CD14-positive monocyte (primary cell): ENCODE measurements around the gene HIGD2B. TPM values are rescaled to one million over a fixed set of nuclear protein-coding genes. Genes with fewer than 3 reads are reported as not detected.

ENCODE experiments used
- DNase-seq, 3 donors: peaks; one replicate each; pipeline ENCODE4 v3.0.0-alpha.2; 2011 to 2022
- H2AFZ ChIP-seq: 2 replicates; pipeline ENCODE4 v1.6.0; 2012; ENCODE audit warnings: mild to moderate bottlenecking, low read depth, low read length, inconsistent platforms; ENCODE audit not compliant: insufficient read depth, poor library complexity, severe bottlenecking
- H3K27ac ChIP-seq, 2 donors: 1 replicate in 1 of 2; 2 replicates in 1 of 2; pipeline ENCODE4 v1.5.1; 2012 to 2013; ENCODE audit warnings: low read length in 2 of 2, control low read depth in 1 of 2, inconsistent platforms in 1 of 2, low read depth in 1 of 2, mild to moderate bottlenecking in 1 of 2
- H3K27me3 ChIP-seq, 2 donors: one replicate each; pipeline versions ENCODE4 v1.6.0 to v1.6.1; 2011 to 2013; ENCODE audit warnings: low read length in 2 of 2; ENCODE audit not compliant: control insufficient read depth in 2 of 2, insufficient read depth in 2 of 2
- H3K36me3 ChIP-seq, 2 donors: replicated peaks in 1 of 2; 1 replicate in 1 of 2; 2 replicates in 1 of 2; pipeline versions ENCODE4 v1.5.1 to v1.6.1; 2012 to 2013; ENCODE audit warnings: low read length in 2 of 2, control low read depth in 1 of 2, inconsistent platforms in 1 of 2, mild to moderate bottlenecking in 1 of 2; ENCODE audit not compliant: insufficient read depth in 2 of 2, control insufficient read depth in 1 of 2
- H3K4me1 ChIP-seq, 2 donors: 1 replicate in 1 of 2; 2 replicates in 1 of 2; pipeline versions ENCODE4 v1.5.1 to v1.6.1; 2012 to 2013; ENCODE audit warnings: low read length in 2 of 2, control low read depth in 1 of 2, inconsistent platforms in 1 of 2, mild to moderate bottlenecking in 1 of 2, moderate library complexity in 1 of 2; ENCODE audit not compliant: insufficient read depth in 2 of 2, control insufficient read depth in 1 of 2
- H3K4me2 ChIP-seq: replicated peaks from 2 replicates; pipeline ENCODE3; 2012; ENCODE audit warnings: low read length, moderate library complexity, mild to moderate bottlenecking; ENCODE audit not compliant: poor library complexity, severe bottlenecking; ENCODE audit errors: extremely low read depth
- H3K4me3 ChIP-seq, 3 experiments: fragments of 200-600 bp in 1 of 3; sonication (generic) in 1 of 3; replicated peaks in 1 of 3; 1 replicate in 2 of 3; 2 replicates in 1 of 3; pipeline ENCODE4 v1.5.1; 2011 to 2013; ENCODE audit warnings: low read length in 3 of 3, mild to moderate bottlenecking in 3 of 3, control low read depth in 2 of 3, low read depth in 2 of 3, inconsistent platforms in 1 of 3, moderate library complexity in 1 of 3
- H3K79me2 ChIP-seq: 2 replicates; pipeline ENCODE4 v1.6.0; 2012; ENCODE audit warnings: mild to moderate bottlenecking, control low read depth, inconsistent platforms, low read length, moderate library complexity; ENCODE audit not compliant: insufficient read depth
- H3K9ac ChIP-seq: 2 replicates; pipeline ENCODE4 v1.6.0; 2017; ENCODE audit warnings: low read length, mild to moderate bottlenecking; ENCODE audit not compliant: insufficient read depth, poor library complexity, severe bottlenecking
- H3K9me3 ChIP-seq, 2 donors: replicated peaks in 1 of 2; 1 replicate in 1 of 2; 2 replicates in 1 of 2; pipeline versions ENCODE4 v1.5.1 to v1.6.1; 2012 to 2013; ENCODE audit warnings: low read length in 2 of 2, control low read depth in 1 of 2; ENCODE audit not compliant: control insufficient read depth in 1 of 2, insufficient read depth in 1 of 2
- H4K20me1 ChIP-seq: 2 replicates; pipeline ENCODE4 v1.6.0; 2012; ENCODE audit warnings: mild to moderate bottlenecking, low read length, control low read depth, moderate library complexity; ENCODE audit not compliant: insufficient read depth
- H3K27ac Mint-ChIP-seq, 7 donors: one replicate each; pipeline ENCODE4 v1.8.0; 2020; ENCODE audit warnings: mild to moderate bottlenecking in 7 of 7, mixed read lengths in 7 of 7, moderate library complexity in 6 of 7, inconsistent platforms in 2 of 7
- H3K27me3 Mint-ChIP-seq, 3 donors: one replicate each; pipeline ENCODE4 v1.8.0; 2021 to 2022; ENCODE audit warnings: low read depth in 3 of 3, mild to moderate bottlenecking in 3 of 3, mixed read lengths in 3 of 3, moderate library complexity in 3 of 3, inconsistent platforms in 1 of 3
- H3K36me3 Mint-ChIP-seq, 2 donors: one replicate each; pipeline ENCODE4 v1.8.0; 2020; ENCODE audit warnings: mixed read lengths in 2 of 2, inconsistent platforms in 1 of 2, mild to moderate bottlenecking in 1 of 2
- H3K4me1 Mint-ChIP-seq: one replicate; pipeline ENCODE4 v1.8.0; 2020; ENCODE audit warnings: mild to moderate bottlenecking, mixed read lengths
- H3K4me3 Mint-ChIP-seq, 2 donors: one replicate each; pipeline ENCODE4 v1.8.0; 2020; ENCODE audit warnings: mild to moderate bottlenecking in 2 of 2, mixed read lengths in 2 of 2, moderate library complexity in 1 of 2
- H3K9me3 Mint-ChIP-seq, 7 donors: one replicate each; pipeline ENCODE4 v1.8.0; 2020 to 2022; ENCODE audit warnings: mixed read lengths in 7 of 7, mild to moderate bottlenecking in 6 of 7, moderate library complexity in 6 of 7, inconsistent platforms in 2 of 7
- CTCF ChIP-seq: fragments of 200-600 bp; IDR thresholded peaks from one replicate; pipeline ENCODE4 v1.8.0; 2022; ENCODE audit warnings: antibody characterized with exemption, mild to moderate bottlenecking
- WGBS: methylation state at CpG from one replicate; pipeline ENCODE4 v1.1.5; 2013; ENCODE audit warnings: missing lambda C conversion rate; ENCODE audit not compliant: insufficient coverage; 5-methylcytosine and 5-hydroxymethylcytosine counted together
- intact Hi-C, 2 donors: fragments of 100-400 bp; cut with micrococcal nuclease; formaldehyde crosslinking; loops; one replicate each; pipeline versions ENCODE4 v1.15.0 to v1.15.1; 2023
- polyA plus RNA-seq, 3 donors: library from polyadenylated mRNA; depleted of rRNA in 1 of 3; unstranded in 2 of 3; stranded (reverse) in 1 of 3; fragments of 300-500 nt in 2 of 3; fragments of >200 nt in 1 of 3; fragmentation: Illumina TruSeq in 2 of 3; gene quantifications; 1 replicate in 2 of 3; 2 replicates in 1 of 3; pipeline ENCODE4 v1.2.3, GENCODE V29; 2012 to 2021

HIGD2B gene
- polyA plus RNA-seq, 3 donors, result not detected

- no peaks in the 10 kb centered on the region for H3K27me3 Mint-ChIP-seq
- no peaks in the 10 kb centered on the region for H3K27me3 ChIP-seq
- H3K4me3 ChIP-seq, result no peak overlapping the region
- H3K79me2 ChIP-seq, result no peaks in the 10 kb centered on the region
- no peak overlapping the region for H2AFZ ChIP-seq
- H3K4me2 ChIP-seq, result no peak overlapping the region
- no peak overlapping the region for H3K27ac ChIP-seq
- H3K4me1 Mint-ChIP-seq, result peaks cover 2% of the 10 kb centered on the region
- no peaks in the 10 kb centered on the region for H4K20me1 ChIP-seq
- no peaks in the 10 kb centered on the region for H3K4me1 ChIP-seq
- H3K9ac ChIP-seq, result no peak overlapping the region
- H3K27ac Mint-ChIP-seq, result no peak overlapping the region
- no peaks in the 10 kb centered on the region for H3K9me3 ChIP-seq
- 100% methylated on average over 1 of the region's 2 CpGs for WGBS
- no peak overlapping the region for H3K4me3 Mint-ChIP-seq
- H3K36me3 ChIP-seq, result peaks cover 28 to 35% of the 10 kb centered on the region in 2 donors
- no peak for TF ChIP-seq CTCF
- peaks cover 31 to 33% of the 10 kb centered on the region in 2 donors for H3K36me3 Mint-ChIP-seq
- DNase-seq, result no peak
- intact Hi-C loops, result no loop called here
- H3K9me3 Mint-ChIP-seq, result no peaks in the 10 kb centered on the region
Measured at GRCh38 chr15:72733941-72734738, 48.2 kb upstream of the HIGD2B start.

- intact Hi-C loops, result no loop called here
- 88% methylated on average over 3 of the region's 4 CpGs for WGBS
Measured at GRCh38 chr15:72732516-72732915, 46.5 kb upstream of the HIGD2B start.

More at GRCh38 chr15:72732516-72732915, 46.5 kb upstream of the HIGD2B start:
- H3K27ac ChIP-seq, result no peak overlapping the region
- no peaks in the 10 kb centered on the region for H3K27me3 ChIP-seq
- peaks cover 17 to 18% of the 10 kb centered on the region in 2 donors for H3K36me3 ChIP-seq
- H3K9me3 ChIP-seq, result no peaks in the 10 kb centered on the region
- Mint-ChIP-seq H3K4me3 (no peak overlapping the region), H3K27me3 (no peaks in the 10 kb centered on the region), H3K9me3 (no peaks in the 10 kb centered on the region), H3K27ac (no peak overlapping the region), H3K36me3 (peaks cover 21 to 23% of the 10 kb centered on the region in 2 donors), H3K4me1 (no peaks in the 10 kb centered on the region)
- no peak overlapping the region for H3K4me3 ChIP-seq
- H3K4me2 ChIP-seq, result no peak overlapping the region
- DNase-seq, result no peak
- no peak overlapping the region for H3K9ac ChIP-seq
- no peaks in the 10 kb centered on the region for H4K20me1 ChIP-seq
- no peak overlapping the region for H2AFZ ChIP-seq
- no peaks in the 10 kb centered on the region for H3K4me1 ChIP-seq
- no peaks in the 10 kb centered on the region for H3K79me2 ChIP-seq
- no peak for TF ChIP-seq CTCF
